Stimulated activated CD8-positive, alpha-beta memory T cell treated with anti-CD3 and anti-CD28 coated beads, Interleukin-2, amount 100 ng/mL, for 1 hour (primary cell): ENCODE measurements around the gene SRM.
"Not testable (repeated sequence)": the region's sequence is repeated elsewhere in the genome, so short reads cannot be mapped to it uniquely, and the experiment has no call there.

ENCODE experiments used
- DNase-seq, 2 donors: peaks; one replicate each; pipeline ENCODE4 v3.0.0-alpha.2; 2020; ENCODE audit warnings: low read depth in 2 of 2

Gene SRM

GRCh38 chr1:11044849-11045427, 14.9 kb downstream of the SRM start:
- DNase-seq = no peak

DNA sequence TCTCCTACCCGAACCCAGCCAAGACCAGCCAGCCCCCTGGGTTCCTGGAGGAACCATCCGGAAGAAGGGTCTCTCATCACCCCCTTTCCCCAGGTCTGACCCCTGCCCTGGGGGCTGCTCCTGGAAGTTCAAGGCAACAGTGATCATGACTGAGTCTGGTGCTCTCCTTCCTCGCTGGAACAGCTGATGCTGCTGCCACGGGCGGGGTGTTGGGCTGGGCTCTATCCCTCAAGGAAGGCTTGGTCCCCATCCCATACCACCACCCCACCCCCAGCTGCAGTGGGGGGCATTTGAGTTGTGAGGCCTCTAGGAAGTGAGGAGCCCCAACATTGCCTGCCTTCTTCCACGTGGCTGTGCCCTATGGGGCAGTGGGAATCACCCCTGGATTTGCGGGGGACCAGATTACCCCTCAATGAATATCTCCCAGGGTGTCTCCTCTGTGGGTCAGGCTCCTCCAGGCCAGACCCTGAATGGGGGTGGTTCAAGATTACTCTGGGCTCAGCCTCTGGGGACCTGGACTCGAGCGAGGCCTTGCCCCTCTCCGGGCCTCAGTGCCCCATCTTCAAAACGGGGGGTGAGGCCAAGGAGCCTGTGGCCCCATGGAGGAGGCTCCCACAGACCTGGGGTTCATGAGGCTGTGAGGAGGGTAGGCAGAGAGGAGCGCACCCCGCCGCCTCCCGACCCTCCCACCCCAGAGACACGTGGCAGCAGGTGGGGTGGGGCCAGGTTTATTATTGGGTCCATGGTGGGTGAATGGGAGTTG, 15.6 kb downstream of the SRM start:
- no peak for DNase-seq

- DNase-seq = no peak
Measured at GRCh38 chr1:11042995-11043874, 16.6 kb downstream of the SRM start.

DNA sequence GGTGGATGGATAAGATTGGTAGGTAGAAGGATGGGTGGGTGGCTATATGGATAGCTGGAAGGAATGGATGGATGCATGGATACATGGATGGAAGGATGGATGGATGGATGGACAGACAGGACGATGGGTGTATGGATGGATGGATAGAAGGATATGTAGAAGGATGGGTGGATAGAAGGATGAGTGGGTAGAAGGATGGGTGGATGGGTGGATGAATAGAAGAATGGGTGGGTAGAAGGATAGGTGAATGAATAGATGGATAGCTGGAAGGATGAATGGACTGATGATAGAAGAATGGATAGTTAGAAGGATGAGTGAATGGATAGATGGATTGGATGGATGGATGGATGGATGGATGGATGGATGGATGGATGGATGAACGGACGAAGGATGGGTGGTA, 17.8 kb downstream of the SRM start:
- DNase-seq = no peak

DNA sequence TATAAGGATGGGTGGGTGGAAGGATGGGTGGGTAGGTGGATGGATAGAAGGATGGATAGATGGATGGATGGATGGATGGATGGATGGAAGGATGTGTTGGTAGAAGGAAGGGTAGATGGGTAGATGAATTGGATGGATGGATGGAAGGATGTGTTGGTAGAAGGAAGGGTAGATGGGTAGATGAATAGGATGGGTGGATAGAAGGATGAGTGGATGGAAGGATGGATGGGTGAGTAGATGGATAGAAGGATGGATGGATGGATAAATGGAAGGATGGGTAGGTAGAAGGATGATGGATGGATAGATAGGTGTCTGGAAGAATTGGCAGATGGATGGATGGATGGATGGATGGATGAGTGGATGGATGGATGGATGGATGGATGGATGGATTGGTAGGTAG, 18.8 kb downstream of the SRM start:
- DNase-seq = no peak

GRCh38 chr1:11040105-11040429, 19.8 kb downstream of the SRM start:
- not testable (repeated sequence) for DNase-seq

- DNase-seq = no peak
Measured at GRCh38 chr1:11039351-11040104, 20.3 kb downstream of the SRM start.

- peak; percentile 81 to 84 for DNase-seq
Measured at GRCh38 chr1:11037740-11038182, 22.1 kb downstream of the SRM start.

DNA sequence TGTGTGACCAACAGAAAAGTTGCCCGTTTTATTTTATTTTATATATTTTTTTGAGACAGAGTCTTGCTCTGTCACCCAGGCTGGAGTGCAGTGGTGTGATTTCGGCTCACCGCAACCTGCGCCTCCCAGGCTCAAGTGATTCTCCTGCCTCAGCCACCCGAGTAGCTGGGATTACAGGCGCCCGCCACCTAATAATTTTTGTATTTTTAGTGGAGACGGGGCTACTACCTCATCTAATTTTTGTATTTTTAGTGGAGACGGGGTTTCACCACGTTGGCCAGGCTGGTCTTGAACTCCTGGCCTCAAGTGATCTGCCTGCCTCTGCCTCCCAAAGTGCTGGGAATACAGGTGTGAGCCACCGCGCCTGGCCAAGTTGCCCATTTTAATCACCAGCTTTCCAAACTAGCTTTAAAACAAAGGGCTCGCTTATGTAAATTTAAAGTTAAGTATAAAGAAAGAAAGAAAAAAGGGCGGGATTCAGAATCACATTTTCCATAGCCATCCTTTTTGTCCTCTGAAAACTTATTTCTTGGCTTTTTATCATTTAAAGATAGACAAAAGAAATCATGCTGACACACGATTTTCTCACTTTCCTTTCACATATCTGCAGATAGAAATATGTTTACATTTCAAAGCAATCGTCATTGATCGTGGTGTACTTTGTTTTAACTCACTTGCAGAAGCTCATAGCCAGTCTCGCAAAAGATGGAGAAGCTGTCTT, 22.6 kb downstream of the SRM start:
- DNase-seq = not testable (repeated sequence)

- DNase-seq = no peak
Measured at GRCh38 chr1:11031624-11032262, 28.1 kb downstream of the SRM start.

DNA sequence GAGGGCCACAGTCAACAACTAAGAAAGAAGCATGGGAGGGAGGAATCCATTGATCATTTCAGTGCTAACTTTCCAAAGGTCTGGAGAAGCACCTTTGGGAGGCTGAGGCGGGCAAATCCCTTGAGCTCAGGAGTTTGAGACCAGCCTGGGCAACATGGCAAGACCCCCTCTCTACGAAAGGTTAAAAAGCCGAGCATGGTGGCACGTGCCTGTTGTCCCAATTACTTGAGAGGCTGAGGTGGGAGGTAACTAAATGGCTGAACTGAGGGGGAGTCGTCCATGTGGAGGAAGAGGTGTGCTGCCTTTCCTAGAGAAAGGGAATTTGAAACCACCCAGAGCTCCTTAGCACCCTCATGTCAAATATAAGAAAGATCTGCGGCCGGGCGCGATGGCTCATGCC, 29.0 kb downstream of the SRM start:
- DNase-seq = no peak

GRCh38 chr1:11028018-11028417, 31.8 kb downstream of the SRM start:
- no peak for DNase-seq

DNA sequence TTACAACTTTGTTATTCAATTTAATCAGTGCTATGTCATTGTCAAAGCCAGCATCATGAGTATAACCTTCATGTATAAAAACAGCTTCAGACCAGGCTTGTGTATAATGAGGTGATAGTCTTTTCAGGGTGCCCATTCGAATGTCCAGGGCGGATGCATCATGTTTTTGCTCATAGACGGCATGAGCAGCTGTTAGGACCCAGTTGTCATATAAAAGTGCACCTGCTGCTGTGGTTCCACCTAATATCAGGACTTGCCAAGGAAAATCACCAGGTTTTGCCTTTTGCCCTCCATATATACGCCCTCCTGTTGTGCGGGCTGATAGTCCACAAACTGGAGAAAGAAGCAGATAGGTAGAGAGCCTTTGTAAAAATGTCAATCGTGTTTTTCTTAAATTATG, 32.5 kb downstream of the SRM start:
- DNase-seq = no peak

- no peak for DNase-seq
Measured at GRCh38 chr1:11026903-11027302, 32.9 kb downstream of the SRM start.

GRCh38 chr1:11026052-11026451, 33.8 kb downstream of the SRM start:
- no peak for DNase-seq

GRCh38 chr1:11025618-11026017, 34.2 kb downstream of the SRM start:
- DNase-seq = no peak

DNA sequence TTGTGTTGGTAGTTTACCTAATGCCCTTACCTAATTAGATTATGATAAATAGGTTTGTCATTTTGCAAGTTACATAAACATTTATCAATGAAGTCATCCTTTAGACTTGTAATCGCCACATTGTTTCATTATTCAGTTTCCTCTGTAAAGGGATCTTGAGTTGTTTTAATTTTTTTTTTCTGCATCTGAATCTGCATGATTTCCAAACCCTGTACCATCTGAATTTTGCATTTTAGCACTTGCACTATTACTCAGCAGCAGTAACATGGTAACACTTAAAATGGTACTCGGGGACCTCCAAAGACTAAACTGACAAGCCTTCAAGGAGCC, 35.0 kb downstream of the SRM start:
- no peak for DNase-seq

DNA sequence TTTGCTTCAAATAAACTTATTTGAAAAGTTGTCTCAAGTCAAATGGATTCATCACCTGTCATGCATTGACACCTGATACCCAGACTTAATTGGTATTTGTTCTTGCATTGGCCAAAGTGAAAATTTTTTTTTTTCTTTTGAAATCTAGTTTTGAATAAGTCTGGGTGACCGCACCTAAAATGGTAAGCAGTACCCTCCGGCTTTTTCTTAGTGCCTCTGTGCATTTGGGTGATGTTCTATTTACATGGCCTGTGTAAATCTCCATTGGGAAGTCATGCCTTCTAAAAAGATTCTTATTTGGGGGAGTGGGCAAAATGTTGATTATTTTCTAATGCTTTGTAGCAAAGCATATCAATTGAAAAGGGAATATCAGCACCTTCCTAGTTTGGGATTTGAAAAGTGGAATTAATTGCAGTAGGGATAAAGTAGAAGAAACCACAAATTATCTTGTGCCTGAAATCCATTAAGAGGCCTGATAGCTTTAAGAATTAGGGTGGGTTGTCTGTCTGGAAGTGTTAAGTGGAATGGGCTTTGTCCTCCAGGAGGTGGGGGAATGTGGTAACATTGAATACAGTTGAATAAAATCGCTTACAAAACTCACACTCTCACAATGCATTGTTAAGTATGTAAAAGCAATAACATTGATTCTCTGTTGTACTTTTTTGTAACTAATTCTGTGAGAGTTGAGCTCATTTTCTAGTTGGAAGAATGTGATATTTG, 35.5 kb downstream of the SRM start:
- DNase-seq = no peak

GRCh38 chr1:11023201-11023600, 36.6 kb downstream of the SRM start:
- DNase-seq = no peak

- DNase-seq = no peak
Measured at GRCh38 chr1:11019971-11020370, 39.8 kb downstream of the SRM start.
